Hepatocyte (in vitro differentiated cells): Measurements from ENCODE around the gene RTN4R. TPM values are rescaled to one million over a fixed set of nuclear protein-coding genes. Genes with fewer than 3 reads are reported as not detected.

Source experiments
- DNase-seq: peaks from one replicate; pipeline ENCODE4 v3.0.0-alpha.2; 2016; ENCODE audit warnings: low spot score
- H2AFZ ChIP-seq: fragments of 200-600 bp; sonication (generic); 2 replicates; pipeline ENCODE4 v1.6.0; 2016; ENCODE audit warnings: antibody characterized with exemption, mild to moderate bottlenecking
- H3K27ac ChIP-seq: fragments of 200-600 bp; sonication (generic); 2 replicates; pipeline ENCODE4 v1.5.1; 2016; ENCODE audit warnings: mild to moderate bottlenecking
- H3K27me3 ChIP-seq: fragments of 200-600 bp; sonication (generic); 2 replicates; pipeline ENCODE4 v1.6.1; 2016
- H3K36me3 ChIP-seq: fragments of 200-600 bp; sonication (generic); replicated peaks from 2 replicates; pipeline ENCODE4 v1.5.1; 2016; ENCODE audit warnings: low read depth; ENCODE audit not compliant: insufficient read depth
- H3K4me1 ChIP-seq: fragments of 200-600 bp; sonication (generic); 2 replicates; pipeline ENCODE4 v1.5.1; 2016; ENCODE audit warnings: mild to moderate bottlenecking, moderate library complexity; ENCODE audit not compliant: insufficient read depth
- H3K4me2 ChIP-seq: fragments of 200-600 bp; sonication (generic); 2 replicates; pipeline ENCODE4 v1.6.0; 2016
- H3K4me3 ChIP-seq: fragments of 200-600 bp; sonication (generic); 2 replicates; pipeline ENCODE4 v1.5.1; 2016; ENCODE audit warnings: mild to moderate bottlenecking
- H3K79me2 ChIP-seq: fragments of 200-600 bp; sonication (generic); 2 replicates; pipeline ENCODE4 v1.6.0; 2017; ENCODE audit warnings: mild to moderate bottlenecking
- H3K9me2 ChIP-seq: fragments of 200-600 bp; sonication (generic); replicated peaks from 2 replicates; pipeline ENCODE4 v1.6.0; 2017; ENCODE audit warnings: mild to moderate bottlenecking; ENCODE audit not compliant: insufficient read depth
- H3K9me3 ChIP-seq: fragments of 200-600 bp; sonication (generic); 2 replicates; pipeline ENCODE4 v1.5.1; 2016; ENCODE audit warnings: low read depth, mild to moderate bottlenecking
- H4K20me1 ChIP-seq: fragments of 200-600 bp; sonication (generic); 2 replicates; pipeline ENCODE4 v1.6.0; 2016; ENCODE audit warnings: mild to moderate bottlenecking; ENCODE audit not compliant: insufficient read depth, poor library complexity, severe bottlenecking
- EZH2 ChIP-seq: fragments of 200-600 bp; sonication (generic); IDR thresholded peaks from 2 replicates; pipeline ENCODE4 v1.6.1; 2016; ENCODE audit warnings: antibody characterized with exemption, mild to moderate bottlenecking, borderline replicate concordance
- EZH2phosphoT487 ChIP-seq: fragments of 200-600 bp; sonication (generic); IDR thresholded peaks from one replicate; pipeline ENCODE4 v1.6.1; 2018; ENCODE audit warnings: antibody characterized with exemption, mild to moderate bottlenecking, low read depth, moderate library complexity; ENCODE audit not compliant: unreplicated experiment, severe bottlenecking
- WGBS: methylation state at CpG from one replicate; pipeline ENCODE4 v1.1.6; 2016; ENCODE audit warnings: low lambda C conversion rate; ENCODE audit errors: missing lambda C conversion rate; 5-methylcytosine and 5-hydroxymethylcytosine counted together
- polyA plus RNA-seq: library from polyadenylated mRNA; unstranded; fragments of >200 nt; fragmentation: Nextera tagmentation; extraction: Ambion mirVana; gene quantifications from 2 replicates; pipeline ENCODE4 v1.2.1, GENCODE V29; 2016
- total RNA-seq: library from RNA; depleted of rRNA; stranded (reverse); fragments of >200 nt; gene quantifications from 2 replicates; pipeline ENCODE4 v1.2.3, GENCODE V29; 2014
- TF ChIP-seq, protein P1 (sequence below): fragments of 200-600 bp; sonication (generic); IDR thresholded peaks from 2 replicates; pipeline ENCODE4 v1.5.1; 2016; ENCODE audit warnings: antibody characterized with exemption, mild to moderate bottlenecking; ENCODE audit not compliant: poor library complexity

Gene RTN4R
- total and polyA plus RNA-seq, 2 experiments from 2014 or later: 7.9 to 16.9 TPM

DNA sequence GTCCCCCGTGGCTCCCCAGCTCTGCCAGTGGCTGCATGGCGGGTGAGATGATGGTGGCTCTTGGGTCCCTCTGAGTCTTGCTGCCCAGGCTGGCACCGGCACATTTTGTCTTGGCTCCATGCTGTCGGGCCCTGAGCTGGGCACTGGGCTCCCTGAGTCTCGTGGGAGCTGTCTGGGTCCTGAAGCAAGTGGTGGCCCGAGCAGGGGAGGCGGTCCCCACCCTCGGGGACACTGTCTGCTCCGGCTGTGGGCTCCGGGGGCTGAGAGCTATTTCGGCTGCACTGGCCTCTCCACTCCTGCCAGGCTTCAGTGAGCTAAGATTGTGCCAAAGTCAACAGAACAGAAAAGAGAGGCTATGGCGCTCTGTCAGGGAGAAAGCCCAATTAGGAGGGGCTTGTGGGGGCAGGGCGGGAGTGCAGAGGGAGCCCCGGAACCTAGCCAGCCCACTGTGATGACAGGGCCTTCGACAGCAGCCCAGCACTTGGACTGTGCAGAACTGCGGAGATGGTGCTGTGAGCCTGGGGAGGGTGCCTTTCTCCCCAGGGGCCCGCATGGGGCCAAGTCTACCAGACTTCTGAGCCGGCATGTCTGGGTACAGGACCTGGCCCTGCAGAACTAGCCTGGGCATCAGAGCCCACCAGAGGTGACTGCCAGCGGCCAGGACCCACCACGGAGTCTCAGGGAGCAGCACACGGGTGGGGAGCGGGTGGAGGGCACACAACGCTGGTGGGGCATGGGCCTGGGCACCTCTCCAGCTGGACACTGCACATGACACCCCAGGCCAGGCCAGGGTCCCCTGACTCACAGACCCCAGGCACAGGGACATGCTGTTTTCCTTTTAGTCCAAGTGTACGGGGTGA is 38.0 kb downstream of the RTN4R start:
- Histone ChIP-seq H3K4me1 (peaks cover 5% of the 10 kb centered on the region), H3K27me3 (no peaks in the 10 kb centered on the region)
- 88% methylated on average over 24 of the region's 24 CpGs for WGBS

DNA sequence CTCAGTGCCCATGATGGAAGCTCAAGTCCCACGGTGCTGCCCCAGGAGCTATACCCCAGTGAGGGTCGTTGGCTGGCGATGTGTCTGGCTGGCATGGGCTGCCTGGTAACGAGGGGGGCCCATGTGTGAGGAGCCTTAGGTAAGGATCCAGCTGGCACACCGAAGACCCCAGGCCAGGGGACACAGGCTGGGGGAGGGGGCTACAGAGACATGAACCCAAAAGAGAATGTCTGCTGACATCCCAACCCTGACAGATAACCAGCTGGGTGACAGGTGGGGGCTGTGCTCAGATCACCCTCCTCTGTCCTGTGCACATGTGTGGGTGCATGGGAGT is 39.2 kb downstream of the RTN4R start:
- Histone ChIP-seq H4K20me1 (no peaks in the 10 kb centered on the region), H3K9me3 (no peaks in the 10 kb centered on the region), H3K27me3 (no peaks in the 10 kb centered on the region), H3K36me3 (no peaks in the 10 kb centered on the region), H3K4me2 (no peak overlapping the region), H3K27ac (no peak overlapping the region), H3K4me1 (no peaks in the 10 kb centered on the region), H3K4me3 (no peak overlapping the region), H3K79me2 (no peaks in the 10 kb centered on the region), H2AFZ (no peak overlapping the region), H3K9me2 (no peaks in the 10 kb centered on the region)
- DNase-seq: no peak
- WGBS: 97% methylated on average over 5 of the region's 5 CpGs
- no peak for TF ChIP-seq EZH2phosphoT487
- no peak for TF ChIP-seq EZH2
- TF ChIP-seq, protein P1, sequence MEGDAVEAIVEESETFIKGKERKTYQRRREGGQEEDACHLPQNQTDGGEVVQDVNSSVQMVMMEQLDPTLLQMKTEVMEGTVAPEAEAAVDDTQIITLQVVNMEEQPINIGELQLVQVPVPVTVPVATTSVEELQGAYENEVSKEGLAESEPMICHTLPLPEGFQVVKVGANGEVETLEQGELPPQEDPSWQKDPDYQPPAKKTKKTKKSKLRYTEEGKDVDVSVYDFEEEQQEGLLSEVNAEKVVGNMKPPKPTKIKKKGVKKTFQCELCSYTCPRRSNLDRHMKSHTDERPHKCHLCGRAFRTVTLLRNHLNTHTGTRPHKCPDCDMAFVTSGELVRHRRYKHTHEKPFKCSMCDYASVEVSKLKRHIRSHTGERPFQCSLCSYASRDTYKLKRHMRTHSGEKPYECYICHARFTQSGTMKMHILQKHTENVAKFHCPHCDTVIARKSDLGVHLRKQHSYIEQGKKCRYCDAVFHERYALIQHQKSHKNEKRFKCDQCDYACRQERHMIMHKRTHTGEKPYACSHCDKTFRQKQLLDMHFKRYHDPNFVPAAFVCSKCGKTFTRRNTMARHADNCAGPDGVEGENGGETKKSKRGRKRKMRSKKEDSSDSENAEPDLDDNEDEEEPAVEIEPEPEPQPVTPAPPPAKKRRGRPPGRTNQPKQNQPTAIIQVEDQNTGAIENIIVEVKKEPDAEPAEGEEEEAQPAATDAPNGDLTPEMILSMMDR: no peak

More for the DNA sequence above, 38.0 kb downstream of the RTN4R start:
- H3K4me3 ChIP-seq: no peak overlapping the region
- H2AFZ ChIP-seq: no peak overlapping the region
- no peak overlapping the region for H3K4me2 ChIP-seq
- H3K36me3 ChIP-seq: no peaks in the 10 kb centered on the region
- TF ChIP-seq, protein P1: no peak
- TF ChIP-seq EZH2 (no peak), EZH2phosphoT487 (no peak)
- DNase-seq: no peak
- no peaks in the 10 kb centered on the region for H3K9me3 ChIP-seq
- no peaks in the 10 kb centered on the region for H3K79me2 ChIP-seq
- H3K9me2 ChIP-seq: no peaks in the 10 kb centered on the region
- H4K20me1 ChIP-seq: no peaks in the 10 kb centered on the region
- no peak overlapping the region for H3K27ac ChIP-seq

DNA sequence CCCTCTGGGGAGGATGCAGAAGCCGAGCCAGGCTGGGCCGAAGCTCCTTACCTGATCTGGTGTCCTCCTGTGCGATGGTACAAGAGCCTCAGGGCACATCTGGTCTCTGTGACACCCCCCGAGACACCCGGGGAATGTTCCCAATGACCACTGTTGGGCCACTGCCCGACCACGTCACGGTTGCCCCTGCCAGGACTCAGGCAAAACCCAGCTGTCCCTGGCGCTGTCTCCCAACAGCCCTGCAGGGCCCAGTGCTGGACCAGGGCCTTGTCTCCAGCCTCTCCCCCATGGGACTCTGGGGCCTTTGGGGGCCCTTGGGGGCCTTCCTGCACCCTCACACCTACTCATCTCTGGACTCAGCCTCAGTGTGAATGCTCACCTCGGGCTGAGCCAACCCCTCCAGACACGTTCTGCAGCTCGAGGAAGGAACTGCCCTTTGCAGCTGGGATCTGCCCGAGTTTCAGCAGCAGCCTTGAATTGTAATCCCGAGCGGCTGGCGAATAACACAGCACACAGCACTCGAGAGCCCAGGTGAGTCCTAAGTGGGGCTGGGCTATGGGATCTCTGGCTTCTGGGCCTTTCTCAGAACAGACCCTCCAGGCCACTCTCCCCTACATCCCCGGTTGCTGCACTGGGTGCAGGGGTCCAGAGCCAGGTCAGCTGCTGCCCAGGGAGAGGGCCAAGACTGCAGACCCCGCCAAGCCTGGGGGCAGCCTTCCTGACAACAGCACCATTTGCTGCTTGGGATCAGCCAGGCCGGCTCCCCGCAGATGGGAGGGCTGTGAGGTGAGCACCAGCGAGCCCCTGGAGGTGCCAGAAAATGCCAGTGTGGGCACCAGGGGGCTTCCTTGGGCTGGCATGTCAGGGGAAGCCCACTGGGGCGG is 39.8 kb downstream of the RTN4R start:
- H3K27ac ChIP-seq: no peak overlapping the region

More for the DNA sequence above, 39.8 kb downstream of the RTN4R start:
- no peak for DNase-seq
- Histone ChIP-seq H3K27me3 (no peaks in the 10 kb centered on the region), H2AFZ (no peak overlapping the region), H3K9me3 (no peaks in the 10 kb centered on the region), H4K20me1 (no peaks in the 10 kb centered on the region), H3K4me1 (no peaks in the 10 kb centered on the region), H3K4me2 (no peak overlapping the region), H3K9me2 (no peaks in the 10 kb centered on the region), H3K36me3 (no peaks in the 10 kb centered on the region), H3K79me2 (no peaks in the 10 kb centered on the region), H3K4me3 (no peak overlapping the region)
- TF ChIP-seq, protein P1: no peak
- TF ChIP-seq EZH2phosphoT487 (no peak), EZH2 (no peak)
- 83% methylated on average over 23 of the region's 23 CpGs for WGBS
